Activated CD8-positive, alpha-beta memory T cell treated with anti-CD3 and anti-CD28 coated beads, Interleukin-2, amount 50 U/mL, for 48 hours (primary cell): ENCODE measurements around the gene HECW1.

ENCODE experiments used
- DNase-seq: peaks from one replicate; pipeline ENCODE4 v3.0.0-alpha.2; 2020

The HECW1 gene

DNA sequence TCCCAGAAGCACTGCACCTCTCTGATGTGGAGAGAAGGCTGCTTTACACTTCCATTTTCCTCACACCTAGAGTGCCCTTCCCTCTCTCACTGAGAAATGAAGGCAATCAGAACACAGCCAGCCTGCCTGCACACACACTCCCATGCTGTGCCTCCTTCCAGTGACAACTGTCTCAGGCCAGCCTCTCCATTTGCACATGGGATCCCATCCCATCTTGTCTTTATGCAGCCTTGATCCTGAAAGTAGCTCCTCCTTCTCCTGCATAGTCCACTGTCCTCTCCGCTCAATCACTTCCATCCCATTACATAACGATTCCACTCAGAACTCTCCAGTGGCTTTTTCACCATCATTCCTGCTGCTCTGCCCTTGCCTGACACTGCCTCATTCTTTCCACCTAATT, 266.8 kb downstream of the HECW1 start:
- DNase-seq = no peak

DNA sequence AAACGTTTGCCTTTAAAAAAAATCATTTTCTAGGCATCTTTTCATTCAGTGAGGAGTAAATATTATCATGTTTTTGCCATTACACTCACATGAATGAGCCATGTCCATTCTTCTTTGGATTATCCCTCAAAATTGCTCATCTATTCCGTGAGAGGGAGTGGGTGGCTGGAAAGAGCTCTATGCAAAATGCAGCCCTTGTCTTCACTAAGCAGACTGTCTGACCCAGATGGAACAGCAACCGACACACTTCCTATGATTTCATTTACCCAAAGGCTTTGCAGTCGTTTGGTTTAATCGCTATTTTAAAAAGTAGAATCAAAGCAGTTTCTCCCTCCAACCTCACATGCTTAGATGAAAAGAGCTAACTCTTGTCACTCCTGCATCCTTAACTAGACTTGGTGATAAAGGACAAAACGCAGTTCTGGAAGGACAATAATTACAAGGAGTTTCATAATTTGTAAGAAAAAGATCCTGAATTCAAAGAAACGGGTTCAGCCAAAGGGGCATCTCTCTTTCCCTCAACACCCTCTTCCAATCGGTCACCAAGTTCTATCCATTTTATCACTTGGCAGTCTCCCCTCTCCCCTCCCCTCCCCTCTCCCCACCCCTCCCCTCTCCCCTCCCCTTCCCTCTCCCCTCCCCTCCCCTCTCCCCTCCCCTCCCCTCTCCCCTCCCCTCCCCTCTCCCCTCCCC, 272.3 kb downstream of the HECW1 start:
- no peak for DNase-seq

DNA sequence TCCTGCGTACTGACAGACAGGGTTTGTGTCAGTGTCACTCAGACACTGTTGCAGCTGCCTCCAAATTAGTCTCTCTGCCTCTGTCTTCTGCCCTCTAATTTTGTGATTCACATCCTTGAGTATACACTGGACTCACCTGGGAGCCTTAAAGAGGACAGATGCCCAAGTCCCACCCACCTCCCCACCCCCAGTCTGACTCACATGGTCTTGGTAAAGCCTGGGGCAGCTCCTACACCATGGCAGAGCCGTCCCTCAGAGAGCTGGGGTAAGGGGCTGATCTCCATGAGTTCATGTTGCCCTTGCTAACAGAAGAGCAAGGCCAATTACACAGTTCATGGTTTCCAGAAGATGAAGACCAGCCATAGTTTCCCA, 272.8 kb downstream of the HECW1 start:
- DNase-seq = no peak

DNA sequence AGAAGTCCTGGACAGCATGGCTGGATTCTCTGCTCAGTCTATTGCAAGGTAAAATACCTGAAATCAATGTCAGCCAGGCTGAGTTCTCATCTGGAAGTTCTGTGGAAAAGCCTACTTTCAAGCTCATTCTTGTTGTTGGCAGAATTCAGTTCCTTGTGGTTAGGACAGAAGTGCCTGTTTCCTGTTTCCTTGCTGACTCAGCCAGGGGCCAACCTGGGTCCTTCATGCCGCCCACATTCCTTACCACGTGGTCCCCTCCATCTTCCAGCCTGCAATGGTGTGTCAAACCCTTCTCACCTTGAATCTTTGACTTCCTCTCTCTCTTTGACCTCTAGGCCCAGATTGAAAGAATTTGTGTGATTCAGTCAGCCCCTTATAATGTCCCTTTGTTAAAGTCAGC, 273.4 kb downstream of the HECW1 start:
- no peak for DNase-seq

DNA sequence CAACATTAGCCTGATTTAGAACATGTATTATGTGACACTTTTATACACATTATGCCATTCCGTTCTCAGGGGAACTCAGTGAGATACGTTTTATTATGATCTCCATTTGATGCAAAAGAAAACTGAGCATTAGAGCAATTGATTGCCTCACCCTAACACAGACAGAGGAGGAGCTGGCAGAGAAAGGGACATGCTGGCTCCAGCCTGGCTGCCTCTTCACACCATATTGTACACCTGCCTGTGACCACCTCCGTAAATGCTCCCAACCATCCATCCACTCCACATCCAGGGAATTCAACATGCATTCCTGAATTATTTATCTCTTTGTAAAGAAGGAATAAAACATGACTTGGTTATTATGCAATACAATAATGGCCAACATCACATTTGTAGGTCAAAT, 275.5 kb downstream of the HECW1 start:
- no peak for DNase-seq

DNA sequence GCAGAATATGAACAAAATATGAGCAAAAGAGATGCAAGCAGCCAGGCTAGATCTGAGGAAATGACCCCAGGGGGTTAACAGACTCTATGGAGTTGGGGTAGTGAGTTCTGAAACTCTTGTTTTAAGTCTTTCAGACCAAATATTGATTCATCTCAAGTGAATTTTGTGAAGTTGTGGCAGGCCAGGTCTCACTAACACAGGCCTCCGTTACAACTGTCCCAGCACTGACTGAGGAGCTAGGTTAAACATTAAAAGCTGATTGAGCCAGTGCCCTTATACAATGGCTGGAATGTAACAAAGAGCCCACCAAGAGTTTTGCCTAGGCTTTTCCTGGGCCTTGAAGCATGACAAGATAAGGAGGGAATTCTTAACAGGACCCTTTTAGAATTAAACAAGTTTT, 278.1 kb downstream of the HECW1 start:
- no peak for DNase-seq

DNA sequence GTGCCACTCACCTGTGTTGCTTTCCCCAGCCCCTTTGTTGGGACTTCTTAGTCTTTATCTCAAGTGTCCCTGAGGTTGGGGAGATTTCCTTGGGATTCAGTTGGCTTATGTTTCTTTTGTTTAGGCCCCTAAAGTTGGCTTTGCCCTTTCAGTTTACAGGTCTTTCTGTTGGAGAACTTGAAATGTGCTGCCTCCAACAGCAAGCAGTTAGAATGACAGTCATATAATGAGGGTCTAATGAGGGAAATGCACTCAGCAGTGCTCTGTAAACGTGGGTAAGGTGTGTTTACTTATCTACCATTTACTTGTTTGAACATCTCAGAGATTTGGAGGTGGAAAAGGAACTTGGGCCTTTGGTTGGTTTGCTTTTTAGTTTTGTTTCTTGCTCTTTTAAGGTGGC, 279.1 kb downstream of the HECW1 start:
- DNase-seq = no peak

DNA sequence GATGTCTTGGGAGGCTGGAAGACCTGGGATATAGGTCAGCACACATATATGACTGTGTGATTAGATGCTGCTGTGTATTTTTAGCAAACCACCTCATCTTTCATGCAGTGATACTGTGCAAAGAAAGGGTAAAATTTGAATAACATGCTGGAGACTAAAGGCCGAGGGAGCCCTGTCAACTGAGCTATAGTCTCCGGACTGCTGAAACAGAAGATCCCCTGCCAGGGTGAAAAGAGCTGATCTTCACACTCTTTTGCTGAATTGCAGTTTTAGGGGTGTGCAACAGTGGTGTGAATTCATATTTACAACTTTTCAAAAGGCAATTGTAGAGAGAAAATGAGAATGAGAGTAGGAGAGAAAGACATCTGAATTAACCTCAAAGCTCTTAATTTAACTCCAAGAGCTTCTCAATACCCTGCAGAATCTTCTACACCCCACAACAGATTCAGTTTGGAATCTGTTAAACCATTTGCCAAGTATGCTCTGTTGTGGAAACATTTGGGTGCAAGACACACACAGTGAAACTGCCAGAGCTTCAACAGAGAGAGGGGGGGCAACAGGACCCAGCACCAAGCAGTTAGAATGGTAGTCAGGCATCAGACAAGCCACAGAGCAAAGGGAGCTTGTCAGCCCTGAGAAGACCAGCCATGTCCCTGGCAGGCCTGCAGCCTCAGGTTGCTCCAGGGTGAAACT, 280.3 kb downstream of the HECW1 start:
- DNase-seq = no peak

DNA sequence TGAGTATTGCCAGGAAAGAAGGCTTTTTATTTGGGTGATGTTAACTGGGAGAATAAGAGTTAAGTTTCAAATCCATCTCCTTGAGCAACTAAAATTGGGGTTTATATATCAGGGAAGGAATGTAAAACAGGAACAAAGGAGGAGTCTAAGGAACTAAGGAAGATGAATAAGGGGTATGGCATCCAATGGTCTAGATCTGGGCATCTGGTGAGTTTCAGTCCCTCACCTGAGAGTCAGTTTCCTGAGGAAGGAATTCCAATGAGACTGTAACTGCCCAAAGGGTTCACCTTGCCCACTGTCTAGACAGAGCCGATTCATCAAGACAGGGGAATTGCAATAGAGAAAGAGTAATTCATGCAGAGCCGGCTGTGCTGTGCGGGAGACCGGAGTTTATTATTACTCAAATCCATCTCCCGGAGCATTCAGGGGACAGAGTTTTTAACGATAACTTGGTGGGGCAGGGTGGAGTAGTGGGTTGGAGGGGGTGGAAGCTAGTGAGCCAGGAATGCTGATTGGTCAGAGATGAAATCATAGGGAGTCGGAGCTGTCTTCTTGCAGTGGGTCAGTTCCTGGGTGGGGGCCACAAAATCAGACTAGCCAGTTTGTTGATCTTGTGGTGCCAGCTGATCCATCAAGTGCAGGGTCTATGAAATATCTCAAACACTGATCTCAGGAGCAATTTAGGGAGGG, 282.1 kb downstream of the HECW1 start:
- no peak for DNase-seq

DNA sequence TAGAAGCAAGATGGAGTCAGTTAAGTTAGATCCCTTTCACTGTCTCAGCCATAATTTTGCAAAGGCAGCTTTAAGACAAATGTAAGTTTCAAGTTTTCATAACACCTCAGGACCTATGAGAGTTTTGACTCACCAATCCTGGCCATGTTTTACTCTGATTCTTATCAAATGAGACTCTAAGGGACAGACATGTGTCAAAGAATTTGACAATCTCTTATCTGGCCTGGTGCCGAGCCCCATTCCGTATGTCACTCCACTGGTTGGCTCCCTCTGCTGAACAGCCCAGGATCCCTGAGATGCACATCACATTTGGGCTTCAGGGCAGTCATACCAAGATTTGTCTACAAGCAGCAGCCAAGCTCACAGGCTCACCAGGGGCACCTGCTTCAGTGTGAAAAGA, 282.9 kb downstream of the HECW1 start:
- DNase-seq = no peak

DNA sequence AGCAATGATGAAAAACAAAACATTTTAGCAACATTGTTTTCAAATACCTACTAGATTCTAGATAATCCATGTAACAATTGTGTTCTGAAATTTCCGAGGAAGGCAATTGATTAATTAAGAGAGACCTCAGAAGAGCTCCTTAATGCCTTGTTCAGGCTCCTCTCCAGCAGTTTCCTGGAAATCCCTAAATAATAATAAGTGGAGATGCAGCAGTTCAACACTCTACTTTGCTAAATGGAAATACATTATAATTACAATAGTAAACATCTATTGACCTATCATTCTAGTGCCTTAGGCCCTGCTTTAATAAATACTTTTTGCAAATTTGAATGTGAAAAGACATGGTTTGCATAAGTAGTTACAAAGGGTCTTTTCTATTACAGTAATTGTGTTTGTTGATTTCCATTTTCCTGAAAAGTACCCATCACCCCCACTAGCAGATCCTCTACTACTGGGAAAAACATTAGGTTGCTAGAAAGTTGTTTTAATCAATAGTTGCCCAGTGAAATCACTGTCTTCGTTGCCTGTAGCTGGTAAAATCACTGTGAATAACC, 283.8 kb downstream of the HECW1 start:
- DNase-seq = no peak

DNA sequence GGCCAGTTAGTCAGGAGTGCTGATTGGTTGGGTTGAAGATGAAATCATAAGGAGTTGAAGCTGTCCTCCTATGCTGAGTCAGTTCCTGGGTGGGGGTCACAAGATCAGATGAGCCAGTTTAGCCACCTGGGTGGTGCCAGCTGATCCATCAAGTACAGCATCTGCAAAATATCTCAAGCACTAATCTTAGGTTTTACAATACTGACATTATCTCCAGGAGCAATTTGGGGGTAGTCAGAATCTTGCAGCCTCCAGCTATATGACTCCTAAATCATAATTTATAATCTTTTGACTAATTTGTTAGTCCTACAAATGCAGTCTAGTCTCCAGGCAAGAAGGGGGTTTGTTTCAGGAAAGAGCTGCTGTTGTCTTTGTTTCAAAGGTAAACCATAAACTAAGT, 286.4 kb downstream of the HECW1 start:
- DNase-seq = no peak

DNA sequence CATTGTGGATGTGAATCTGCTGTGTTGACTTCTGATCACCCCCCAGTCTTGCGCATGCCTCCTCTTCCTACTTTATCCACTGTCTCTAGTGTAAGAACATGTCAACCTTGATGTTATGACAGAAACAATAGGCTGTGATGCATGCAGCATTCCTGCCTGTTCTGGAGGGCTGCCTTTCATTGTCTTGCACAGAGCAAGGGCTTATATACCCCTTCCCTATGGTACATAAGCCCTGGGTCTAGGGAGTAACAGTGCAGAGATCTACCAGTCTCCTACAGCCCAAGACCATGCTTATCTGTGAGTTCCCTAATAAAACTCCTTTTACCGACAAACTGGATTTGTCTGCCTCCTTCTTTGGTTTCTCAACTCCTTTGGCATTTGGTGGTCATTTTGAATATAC, 293.5 kb downstream of the HECW1 start:
- no peak for DNase-seq

DNA sequence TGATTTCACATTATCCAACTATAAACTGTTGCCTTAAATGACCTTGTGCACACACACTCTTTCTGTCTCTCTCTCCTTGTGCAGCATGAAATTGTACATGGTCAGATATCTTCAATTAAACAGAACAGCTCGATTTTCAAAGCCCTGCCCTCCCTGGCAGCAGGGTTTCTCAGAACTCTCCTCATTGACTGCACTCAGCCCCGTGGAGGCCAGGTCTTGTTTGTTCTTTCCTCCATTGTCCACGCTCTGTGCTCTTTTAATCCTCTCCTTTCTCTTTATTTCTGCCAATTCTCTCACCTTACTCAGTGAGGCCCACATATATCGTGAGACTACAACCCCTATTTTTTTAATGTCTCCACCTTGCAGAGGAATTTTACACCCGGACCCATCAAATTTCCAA, 294.5 kb downstream of the HECW1 start:
- no peak for DNase-seq

DNA sequence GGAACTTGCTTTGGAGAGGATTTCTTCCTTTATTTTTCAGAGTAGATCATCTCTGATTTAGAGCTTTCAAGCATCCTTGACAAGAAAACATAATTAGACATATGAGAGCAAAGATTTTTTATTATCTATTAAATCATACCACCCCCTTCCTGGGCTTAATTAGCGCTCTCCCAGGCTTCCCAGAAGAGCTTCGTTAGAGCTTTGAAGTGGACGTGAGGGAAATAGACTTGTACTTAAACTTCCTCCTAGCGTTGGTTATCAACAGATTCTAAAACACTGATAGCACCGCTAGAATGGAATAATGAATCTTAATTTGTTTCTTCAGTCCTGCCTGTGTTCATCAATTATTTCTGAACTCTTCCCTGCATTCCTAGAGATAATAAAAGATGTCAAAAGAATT, 296.5 kb downstream of the HECW1 start:
- no peak for DNase-seq

DNA sequence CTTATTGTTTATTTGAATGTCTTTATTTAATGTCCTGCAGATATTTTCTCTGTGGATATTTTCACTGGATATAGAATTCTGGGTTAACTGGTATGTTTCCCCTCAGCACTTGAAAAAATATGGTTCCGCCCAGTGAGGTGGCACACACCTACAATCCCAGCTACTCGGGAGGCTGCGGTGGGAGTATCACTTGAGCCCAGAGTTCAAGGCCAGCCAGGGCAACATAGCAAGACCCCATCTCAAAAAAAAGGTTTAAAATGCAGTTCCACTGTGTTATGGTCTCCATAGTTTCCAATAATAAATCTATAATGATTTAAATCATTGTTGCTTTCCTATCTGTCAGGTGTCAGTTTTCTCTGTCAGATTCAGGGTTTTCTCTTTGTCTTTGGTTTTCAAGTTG, 305.0 kb downstream of the HECW1 start:
- no peak for DNase-seq

DNA sequence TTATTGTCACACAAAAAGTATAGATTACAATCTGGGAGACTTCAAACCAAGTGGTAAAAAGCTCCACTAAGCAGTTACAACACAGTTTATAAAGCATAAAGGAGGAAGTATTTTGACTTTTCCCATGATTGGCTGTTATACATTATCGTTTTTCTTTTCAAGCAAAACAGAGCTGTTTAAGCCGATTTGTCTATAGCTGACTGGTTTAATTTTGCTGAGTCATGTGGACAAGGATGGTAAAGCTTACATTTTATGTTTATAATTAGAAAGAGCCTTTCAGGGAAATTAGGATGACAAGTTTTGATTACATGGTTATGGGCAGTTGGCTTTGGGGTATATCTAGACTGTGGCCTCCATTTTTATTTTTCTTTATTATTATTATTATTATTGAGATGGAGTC, 318.0 kb downstream of the HECW1 start:
- no peak for DNase-seq

DNA sequence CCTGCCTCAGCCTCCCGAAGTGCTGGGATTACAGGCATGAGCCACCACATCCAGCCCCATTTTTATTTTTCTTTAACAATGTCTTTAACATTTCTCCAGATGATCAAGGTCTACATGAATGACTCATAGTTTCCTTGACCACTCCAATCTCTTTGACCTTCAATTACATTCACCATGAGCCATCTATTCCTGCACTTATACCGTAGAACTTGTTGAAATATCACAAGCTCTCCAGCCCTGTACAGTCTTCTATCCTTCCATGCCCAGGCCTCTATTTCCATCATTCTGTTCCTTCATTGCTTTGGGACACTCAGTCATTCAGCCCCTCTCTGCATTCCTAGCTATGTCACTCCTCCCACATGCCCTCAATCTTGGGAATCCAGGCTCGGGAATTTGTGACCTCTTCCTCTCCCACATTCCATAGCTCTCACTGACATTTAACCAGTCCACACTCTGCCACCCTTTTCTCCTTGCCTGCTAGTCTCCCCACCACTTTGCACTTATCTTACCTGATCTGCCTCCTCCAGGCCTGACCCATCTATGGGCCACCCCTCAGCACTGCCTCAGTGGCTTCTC, 318.7 kb downstream of the HECW1 start:
- no peak for DNase-seq

DNA sequence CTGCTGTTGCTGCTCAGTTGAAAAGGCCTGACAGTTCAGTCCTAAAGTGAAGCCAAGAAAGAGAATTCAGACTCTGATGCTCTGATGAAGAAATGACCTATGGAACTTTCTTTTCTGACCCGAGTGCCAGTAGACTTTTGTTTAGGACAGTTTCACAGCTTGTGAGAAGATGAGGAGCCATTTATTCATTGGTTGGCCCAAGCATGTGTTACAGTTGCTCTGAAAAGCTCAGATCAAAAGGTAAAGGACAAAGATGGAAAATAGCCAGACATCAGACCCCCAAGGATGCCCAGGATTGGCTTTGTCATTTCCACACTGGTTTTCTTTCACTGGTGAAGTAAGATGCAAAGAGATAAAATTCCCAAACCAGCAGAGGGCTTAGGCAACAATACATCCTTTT, 321.2 kb downstream of the HECW1 start:
- DNase-seq = no peak

DNA sequence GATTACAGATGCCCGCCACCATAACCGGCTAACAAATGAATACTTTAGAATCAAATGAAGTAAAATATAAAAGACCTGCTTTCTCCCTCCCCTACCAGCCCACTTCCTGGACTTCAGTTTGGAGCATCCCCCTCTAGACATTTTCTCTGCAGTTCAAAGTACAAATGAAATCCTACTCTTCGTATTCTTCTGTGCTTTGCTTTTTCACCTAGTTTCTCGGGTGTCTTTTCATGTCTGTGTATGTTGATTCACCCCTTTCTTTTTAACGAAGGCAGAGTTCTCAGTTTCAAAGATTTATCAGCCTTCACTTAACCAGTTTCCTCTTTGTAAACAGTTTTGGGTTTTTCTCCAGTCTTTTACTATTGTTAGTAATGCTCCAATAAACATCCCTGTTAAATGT, 324.6 kb downstream of the HECW1 start:
- no peak for DNase-seq

DNA sequence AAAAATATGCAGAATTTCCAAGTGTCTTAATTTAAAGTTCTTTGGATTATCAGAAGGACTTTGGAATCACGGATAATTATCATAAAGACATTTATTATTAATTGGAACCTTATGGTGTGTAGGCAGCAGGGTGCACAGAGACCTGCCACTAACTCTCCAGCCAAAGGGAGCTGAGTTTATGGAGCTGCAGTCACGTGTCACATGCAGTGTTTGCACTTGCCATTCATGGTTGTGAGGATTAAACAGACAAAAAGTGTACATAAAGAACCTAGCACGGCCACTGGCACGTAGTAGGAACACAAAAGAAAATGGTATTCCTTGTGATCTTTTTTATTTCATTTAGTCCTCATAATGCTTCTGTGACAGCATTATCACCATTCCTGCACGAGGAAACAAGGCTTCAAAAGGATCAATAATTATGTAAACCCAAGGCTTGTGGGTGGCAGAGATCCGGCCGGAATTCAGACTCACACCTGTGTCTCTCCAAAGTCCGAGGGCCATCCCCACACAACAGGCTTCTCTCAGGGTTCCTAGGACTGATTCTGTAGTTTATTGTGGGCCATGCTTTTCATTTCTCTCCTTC, 326.5 kb downstream of the HECW1 start:
- no peak for DNase-seq

DNA sequence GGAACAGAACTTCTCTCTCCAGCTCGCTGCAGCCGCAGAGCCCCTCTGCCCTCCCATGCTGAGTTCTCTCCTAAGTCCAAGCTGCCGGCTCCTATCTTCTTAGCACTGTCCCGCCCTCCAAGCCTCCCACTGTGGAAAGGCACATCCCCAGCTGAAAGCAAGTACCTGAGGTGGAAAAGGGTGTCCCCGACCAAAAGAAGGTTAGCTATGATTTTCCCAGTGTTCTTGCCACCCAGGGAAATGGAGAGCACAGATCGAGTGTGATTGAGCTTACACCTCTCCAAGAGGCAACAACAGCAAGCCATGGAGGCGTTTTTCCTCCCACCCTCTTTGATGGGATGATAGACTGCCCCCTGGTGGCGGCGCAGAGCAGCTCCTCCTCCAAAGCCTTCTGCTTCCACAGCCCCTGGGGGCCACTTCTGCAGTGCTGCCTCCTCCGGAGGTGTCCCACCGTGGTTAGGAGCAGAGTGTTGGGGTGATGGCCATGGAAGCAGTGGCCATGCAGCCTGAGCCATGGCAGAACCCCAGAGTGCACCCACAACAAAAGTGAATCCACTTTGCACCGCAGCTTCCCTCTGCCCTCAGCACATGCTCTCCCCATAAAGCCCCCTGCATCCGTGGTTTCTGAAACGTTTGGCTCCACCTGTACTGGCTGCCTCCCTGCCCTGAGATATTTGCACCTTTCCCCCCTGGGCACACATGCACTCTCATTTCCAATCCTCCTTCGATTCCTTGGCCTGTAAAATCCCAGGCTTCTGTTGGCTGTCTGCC, 327.4 kb downstream of the HECW1 start:
- DNase-seq = peak; percentile 87
